Activated CD8-positive, alpha-beta memory T cell treated with anti-CD3 and anti-CD28 coated beads, Interleukin-2, amount 50 U/mL, for 1 hour (primary cell): Measurements from ENCODE around the gene SARS2.
"Not testable (repeated sequence)": the region's sequence is repeated elsewhere in the genome, so short reads cannot be mapped to it uniquely, and the experiment has no call there.

ENCODE experiments used
- DNase-seq: peaks from one replicate; pipeline ENCODE4 v3.0.0-alpha.2; 2020; ENCODE audit errors: extremely low read depth

The SARS2 gene

GRCh38 chr19:38946229-38947010, 15.9 kb upstream of the SARS2 start:
- DNase-seq, result no peak

GRCh38 chr19:38945562-38946228, 15.1 kb upstream of the SARS2 start:
- DNase-seq, result no peak

DNA sequence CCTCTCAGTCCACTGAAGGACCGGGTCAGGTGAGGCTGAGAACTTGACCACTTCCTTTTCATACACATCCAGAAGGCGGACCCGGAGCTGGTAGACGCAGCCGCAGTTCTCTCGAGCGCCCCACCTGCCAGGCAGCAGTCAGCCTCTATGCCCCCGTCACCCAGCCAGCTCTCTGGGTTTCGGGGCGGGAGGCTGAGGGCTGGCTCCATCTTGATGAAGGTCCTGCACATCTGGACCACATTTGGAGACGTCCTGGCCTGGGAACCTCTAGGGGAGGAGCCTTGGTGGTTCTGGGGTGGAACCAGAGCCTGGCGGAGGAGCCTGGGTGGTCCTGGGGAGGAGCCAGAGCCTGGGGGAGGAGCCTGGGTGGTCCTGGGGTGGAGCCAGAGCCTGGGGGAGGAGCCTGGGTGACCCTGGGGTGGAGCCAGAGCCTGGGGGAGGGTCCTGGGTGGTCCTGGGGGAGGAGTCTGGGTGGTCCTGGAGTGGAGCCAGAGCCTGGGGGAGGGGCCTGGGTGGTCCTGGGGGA, 14.5 kb upstream of the SARS2 start:
- no peak for DNase-seq

- DNase-seq, result no peak
Measured at GRCh38 chr19:38942471-38943181, 12.1 kb upstream of the SARS2 start.

DNA sequence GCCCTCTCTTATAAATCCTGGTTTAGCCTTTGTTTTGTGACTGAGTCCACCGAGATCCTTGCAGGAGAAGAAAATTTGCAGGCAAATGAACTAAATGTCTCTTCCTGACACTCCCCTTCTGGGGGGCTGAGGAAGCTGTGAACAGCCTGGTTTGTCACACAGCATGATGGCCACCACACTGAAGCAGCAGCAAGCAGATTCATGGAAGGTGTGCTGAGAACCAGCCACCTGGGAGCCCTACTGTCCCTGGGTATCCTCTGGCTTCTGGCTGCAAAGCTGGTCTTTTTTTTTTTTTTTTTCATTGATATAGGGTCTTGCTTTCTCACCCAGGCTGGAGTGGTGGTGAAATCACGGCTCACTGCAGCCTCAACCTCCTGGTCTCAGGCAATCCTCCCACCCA, 11.4 kb upstream of the SARS2 start:
- DNase-seq, result no peak

DNA sequence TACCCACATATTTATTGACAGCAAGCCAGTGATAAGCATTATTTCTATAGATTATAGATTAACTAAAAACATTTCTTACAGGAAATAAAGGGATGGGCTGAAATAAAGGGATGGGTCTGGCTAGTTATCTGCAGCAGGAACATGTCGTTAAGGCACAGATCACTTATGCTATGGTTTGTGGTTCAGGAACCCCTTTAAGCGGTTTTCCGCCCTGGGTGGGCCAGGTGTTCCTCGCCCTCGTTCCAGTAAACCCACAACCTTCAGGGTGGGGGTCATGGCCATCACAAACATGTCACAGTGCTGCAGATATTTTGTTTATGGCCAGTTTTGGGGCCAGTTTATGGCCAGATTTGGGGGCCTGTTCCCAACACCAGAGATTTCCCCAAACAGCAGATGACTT, 10.9 kb upstream of the SARS2 start:
- not testable (repeated sequence) for DNase-seq

DNA sequence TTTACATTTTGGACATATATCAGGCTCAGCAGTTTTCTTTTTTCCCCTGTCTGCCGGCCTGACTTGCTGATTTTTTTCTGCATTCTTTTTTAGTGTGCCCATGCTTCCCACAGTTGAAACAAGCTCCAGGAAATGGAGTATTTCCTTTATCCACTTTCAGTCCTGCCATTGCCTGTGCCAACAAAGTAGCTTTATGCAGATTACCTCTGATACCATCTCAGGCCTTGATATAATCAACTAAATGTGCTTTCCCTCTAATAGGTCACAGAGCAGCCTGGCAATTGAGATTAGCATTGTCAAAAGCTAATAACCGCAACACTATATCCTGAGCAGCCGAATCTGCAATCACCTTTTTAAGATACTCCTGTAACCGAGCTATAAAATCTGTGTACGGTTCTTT, 9.4 kb upstream of the SARS2 start:
- no peak for DNase-seq

DNA sequence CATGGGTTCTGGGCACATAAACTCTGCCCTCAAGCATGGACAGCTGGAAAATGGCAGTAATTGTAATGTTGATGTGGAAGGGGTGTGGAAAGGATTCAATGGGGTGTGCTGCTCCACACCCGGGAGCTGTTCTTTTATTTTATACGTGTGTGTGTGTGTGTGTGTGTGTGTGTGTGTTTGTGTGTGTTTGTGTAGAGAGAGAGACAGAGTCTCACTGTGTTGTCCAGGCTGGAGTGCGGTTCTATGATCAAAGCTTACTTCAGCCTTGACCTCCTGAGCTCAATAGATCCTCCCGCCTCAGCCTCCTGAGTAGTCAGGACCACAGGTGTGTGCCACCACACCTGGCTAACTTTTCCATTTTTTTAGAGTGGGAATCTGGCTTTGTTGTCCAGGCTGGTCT, 3.0 kb upstream of the SARS2 start:
- no peak for DNase-seq

- DNase-seq, result no peak
Measured at GRCh38 chr19:38932425-38933179, 2.0 kb upstream of the SARS2 start.

GRCh38 chr19:38931521-38931793, 894 bp upstream of the SARS2 start:
- no peak for DNase-seq

- peak; percentile 97 for DNase-seq
Measured at GRCh38 chr19:38930776-38931520, 385 bp upstream of the SARS2 start, which contains the start of gene MRPS12. Gene MRPS12 (plus strand): TSS chr19:38930944. CDS start chr19:38931295, 351 bp downstream.

DNA sequence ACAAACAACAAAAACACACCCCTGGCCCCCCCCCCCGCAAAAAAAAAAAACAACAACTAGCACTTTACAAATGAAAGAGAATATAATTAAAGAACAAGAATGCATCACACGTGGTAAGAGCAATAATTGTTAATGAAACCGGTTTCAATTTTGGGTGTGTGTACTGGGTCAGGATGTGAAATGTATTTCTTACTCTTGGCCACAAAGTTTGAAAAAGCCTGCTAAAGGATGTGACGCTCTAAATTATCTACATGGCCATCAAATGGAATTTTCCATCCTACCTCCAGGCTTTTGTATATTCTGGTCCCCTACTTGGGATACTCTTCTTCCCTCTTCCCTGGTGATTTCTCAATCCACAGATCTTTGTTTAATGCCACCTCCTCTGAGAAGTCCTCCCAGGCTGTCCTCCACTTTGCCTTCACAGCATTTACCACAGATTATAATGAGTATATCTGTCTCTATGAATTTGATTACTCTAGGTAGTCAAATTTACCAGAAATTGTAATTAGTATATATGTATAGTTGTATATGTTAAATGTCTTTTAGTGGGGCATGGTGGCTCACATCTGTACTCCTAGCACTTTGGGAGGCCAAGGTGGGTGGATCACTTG, 2.1 kb downstream of the SARS2 start:
- DNase-seq, result no peak

GRCh38 chr19:38924388-38924787, 6.2 kb downstream of the SARS2 start:
- no peak for DNase-seq

DNA sequence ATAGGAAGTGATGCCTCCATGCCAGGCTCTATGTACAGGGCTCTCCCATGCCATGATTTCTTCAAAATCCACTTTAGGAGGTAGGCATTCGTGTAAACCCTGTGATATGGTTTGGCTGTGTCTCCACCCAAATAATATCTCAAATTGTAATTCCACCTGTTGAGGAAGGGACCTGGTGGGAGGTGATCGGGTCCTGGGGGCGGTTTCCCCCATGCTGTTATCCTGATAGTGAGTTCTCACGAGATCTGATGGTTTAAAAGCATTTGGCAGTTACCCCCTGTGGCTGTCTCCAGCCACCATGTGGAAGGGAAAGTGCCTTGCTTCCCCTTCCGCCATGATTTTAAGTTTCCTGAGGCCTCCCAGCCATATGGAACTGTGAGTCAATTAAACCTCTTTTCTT, 8.1 kb downstream of the SARS2 start:
- no peak for DNase-seq

- DNase-seq, result no peak
Measured at GRCh38 chr19:38921420-38922274, 8.9 kb downstream of the SARS2 start.

- DNase-seq, result no peak
Measured at GRCh38 chr19:38920602-38921419, 9.8 kb downstream of the SARS2 start.

GRCh38 chr19:38919837-38920601, 10.5 kb downstream of the SARS2 start:
- no peak for DNase-seq

- DNase-seq, result no peak
Measured at GRCh38 chr19:38918526-38918925, 12.0 kb downstream of the SARS2 start.
